Head of caudate nucleus (tissue), 42 donors: ENCODE data around the gene TMC5.

ENCODE experiments used
- DNase-seq, 42 donors: peaks; one replicate each; pipeline versions ENCODE4 v3.0.0 to v3.0.0-alpha.2; 2020 to 2021; ENCODE audit warnings: mixed read lengths in 7 of 42
- intact Hi-C: fragments of 100-400 bp; cut with DNase I; formaldehyde crosslinking; loops from one replicate; pipeline ENCODE4 v1.15.0; 2022

Gene TMC5

GRCh38 chr16:19439483-19439882 is 21.8 kb downstream of the TMC5 start:
- no peak for DNase-seq
- intact Hi-C loops, result no loop called here

- intact Hi-C loops, result no loop called here
- no peak for DNase-seq
These were observed 26.0 kb downstream of the TMC5 start for GRCh38 chr16:19443659-19444058.

DNA sequence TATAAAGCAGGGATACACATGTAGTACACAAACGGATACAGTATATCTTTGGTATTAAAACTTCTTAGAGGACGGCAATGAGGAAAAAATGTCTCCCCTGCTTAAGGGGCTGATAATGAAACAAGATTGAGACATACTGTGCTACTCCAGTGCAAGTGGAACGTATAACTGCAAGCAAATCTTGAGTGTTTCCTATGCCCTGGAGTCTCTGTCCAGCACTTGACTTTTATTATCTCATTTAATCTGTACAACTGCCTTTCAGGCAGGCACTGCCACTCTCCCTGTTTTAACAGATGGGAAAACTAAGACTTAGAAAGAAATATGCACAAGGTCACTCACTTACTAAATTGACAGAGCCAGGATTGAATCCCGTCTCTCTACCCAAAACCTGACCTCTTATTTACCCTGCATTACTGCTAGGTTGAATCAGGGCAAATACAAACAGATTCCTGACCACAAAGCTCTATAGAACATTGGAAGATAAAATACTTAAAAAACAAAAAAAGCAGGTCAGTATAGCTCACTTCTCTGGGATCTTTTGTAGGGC is 28.7 kb downstream of the TMC5 start:
- DNase-seq, result no peak
- intact Hi-C loops, result no loop called here

- intact Hi-C loops, result no loop called here
- no peak for DNase-seq
These were observed 29.2 kb downstream of the TMC5 start for GRCh38 chr16:19446886-19447285.

DNA sequence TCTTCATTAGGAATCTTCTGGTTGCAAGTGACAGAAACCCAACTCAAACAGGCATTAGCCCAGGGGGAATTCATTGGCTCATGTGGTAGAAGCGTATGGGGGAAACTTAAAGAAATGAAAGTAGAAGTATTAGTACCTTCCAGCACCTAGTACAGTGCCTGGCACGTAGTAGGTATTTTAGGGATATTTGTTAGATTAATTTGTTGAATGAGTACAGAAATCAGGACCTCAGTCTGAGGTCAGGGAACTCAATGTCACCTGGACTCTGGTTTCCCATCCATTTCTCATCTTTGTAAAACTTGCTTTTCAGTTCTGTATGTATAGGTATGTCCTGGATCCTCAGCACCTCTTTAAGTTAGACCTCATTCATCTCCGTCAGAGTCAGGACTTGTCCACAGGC is 32.5 kb downstream of the TMC5 start:
- intact Hi-C loops, result no loop called here
- DNase-seq, result no peak

DNA sequence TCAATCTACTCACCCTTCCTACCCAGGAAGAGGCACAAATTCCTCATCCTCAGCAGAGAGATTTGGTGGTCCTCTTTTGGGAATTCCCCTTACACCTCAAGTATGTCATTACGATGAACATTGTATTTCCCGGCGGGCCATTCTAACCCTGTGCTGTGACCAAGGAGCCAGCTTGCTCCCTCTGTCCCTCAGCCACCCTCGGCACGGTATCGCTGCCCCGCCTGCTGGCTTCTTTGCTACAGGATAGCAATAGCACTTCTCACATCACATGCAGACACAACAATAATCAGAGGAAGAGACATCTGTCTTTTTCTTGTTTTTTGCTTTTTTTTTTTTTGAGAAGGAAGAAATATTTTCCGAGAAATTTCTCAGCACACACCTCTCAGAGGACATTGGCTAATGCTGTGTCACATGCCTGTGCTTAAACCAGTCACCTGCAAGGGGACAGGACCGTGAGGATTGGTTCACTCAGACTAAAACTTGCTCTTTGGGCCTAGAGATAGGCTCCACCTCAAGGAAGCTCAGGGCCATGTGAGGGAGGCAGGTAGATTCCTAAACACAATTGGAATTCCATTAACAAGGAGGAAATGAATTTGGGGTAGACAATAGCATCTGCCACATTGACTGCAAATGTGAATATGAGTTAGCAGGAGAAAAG is 41.2 kb downstream of the TMC5 start:
- no peak for DNase-seq
- intact Hi-C loops, result no loop called here

GRCh38 chr16:19460397-19460796 is 42.7 kb downstream of the TMC5 start:
- DNase-seq, result no peak
- intact Hi-C loops, result no loop called here

- DNase-seq, result no peak
These were observed 46.0 kb downstream of the TMC5 start for GRCh38 chr16:19463468-19464315.

DNA sequence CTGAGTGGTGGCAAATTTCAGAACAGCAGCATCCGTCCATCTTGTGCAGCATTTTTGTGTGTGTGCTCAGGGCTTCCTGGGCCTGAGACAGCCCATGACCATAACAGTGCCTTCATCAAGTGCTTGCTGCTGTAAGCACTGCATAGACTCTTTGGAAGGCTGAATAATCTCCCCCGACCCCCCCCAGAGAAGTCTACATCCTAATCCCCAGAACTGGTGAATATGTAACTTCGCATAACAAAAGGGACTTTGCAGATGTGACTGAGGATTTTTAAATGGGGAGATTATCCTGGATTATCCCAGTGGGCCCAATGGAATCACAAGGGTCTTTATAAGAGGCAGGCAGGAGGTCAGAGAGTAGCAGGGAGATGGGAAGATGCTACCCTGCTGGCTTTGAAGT is 50.6 kb downstream of the TMC5 start:
- intact Hi-C loops, result no loop called here

More at GRCh38 chr16:19463468-19464315, 46.0 kb downstream of the TMC5 start:
- intact Hi-C loops, result no loop called here

DNA sequence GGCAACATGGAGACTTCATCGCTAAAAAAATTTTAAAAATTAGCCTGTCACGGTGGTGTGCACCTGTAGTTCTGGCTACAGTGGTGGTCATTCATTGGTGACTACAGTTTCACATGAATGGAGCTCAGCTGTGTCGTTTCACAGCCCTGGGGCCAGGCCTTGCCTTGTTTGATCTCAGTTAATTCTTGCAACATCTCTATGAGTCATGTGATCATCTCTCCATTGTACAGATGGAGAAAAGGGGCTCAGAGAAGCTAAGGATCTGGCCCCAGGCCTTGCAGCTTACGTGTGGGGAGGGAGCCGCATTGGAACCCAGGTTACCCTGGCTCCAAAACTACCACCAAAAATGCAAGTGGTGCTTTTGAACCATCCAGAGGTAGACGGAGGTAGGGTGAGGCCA is 54.8 kb downstream of the TMC5 start:
- intact Hi-C loops, result no loop called here

More for the DNA sequence above, 50.6 kb downstream of the TMC5 start:
- no peak for DNase-seq

DNA sequence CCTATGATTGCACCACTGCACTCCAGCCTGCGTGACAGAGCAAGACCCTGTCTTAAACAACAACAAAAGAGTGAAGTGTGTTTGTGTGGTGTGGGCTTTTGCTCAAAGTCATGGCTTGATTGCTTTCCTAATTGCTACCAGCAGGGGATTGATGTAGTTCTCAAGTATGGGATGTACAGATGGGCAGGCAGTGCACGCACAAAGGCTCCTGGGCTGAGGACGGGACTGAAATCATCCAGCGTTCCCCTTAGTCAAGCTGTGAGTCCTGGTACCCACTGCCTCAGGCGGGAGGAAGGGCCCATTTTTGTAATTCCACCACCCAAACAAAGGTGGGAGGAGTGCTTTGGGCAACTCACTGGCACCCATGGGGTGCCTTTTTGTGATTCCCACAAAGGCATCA is 56.9 kb downstream of the TMC5 start:
- no peak for DNase-seq
- intact Hi-C loops, result no loop called here

More for the DNA sequence above, 54.8 kb downstream of the TMC5 start:
- DNase-seq, result no peak

DNA sequence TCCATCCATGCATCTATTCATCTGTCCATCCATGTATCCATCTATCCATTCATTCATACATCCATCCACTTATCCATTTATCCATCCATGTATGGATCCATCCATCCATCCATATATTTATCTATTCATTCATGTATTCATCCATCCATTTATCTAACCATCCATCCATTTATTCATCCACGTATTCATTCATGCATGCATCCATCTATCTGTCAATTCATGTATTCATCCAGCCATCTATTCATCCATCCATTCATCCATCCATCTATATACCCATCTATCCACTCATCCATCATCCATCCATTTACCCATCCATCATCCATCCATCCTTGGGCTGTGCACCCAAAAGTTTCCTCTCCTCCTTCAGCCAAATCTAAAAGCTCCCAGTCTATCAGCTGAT is 60.8 kb downstream of the TMC5 start:
- intact Hi-C loops, result no loop called here

DNA sequence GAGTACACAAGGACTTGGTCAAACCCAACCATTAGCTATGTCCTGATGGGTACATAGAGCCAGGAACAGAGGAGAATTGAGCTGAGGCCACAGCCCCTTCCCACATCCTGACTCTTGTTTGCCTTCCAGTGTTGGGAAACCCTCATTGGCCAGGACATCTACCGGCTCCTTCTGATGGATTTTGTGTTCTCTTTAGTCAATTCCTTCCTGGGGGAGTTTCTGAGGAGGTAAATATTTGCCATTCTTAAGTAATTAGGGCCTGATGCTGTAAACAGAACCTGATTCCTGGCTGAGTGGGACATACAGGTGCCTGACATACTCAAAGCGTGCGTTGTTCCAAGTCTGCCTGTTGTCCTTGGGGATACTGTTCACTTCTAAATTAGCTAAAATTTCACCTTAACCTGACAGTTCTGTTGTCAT is 61.6 kb downstream of the TMC5 start:
- intact Hi-C loops, result no loop called here
- no peak for DNase-seq

More for the DNA sequence above, 60.8 kb downstream of the TMC5 start:
- DNase-seq, result no peak

- DNase-seq, result no peak
- intact Hi-C loops, result no loop called here
These were observed 63.6 kb downstream of the TMC5 start for GRCh38 chr16:19481296-19481695.

DNA sequence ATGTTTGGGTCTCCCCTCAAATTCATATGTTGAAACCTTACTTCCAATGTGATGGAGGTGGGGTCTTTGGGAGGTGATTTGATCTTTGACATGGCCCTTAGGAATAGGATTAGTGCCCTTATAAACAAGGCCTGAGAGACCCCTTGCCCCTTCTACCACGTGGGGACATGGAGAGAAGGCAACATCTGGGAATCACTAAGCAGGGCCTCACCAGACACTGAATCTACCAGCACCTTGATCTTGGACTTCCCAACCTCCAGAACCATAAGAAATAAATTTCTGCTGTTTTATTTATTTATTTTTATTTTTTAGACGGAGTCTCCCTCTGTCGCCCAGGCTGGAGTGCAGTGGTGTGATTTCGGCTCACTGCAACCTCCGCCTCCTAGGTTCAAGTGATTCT is 64.1 kb downstream of the TMC5 start:
- no peak for DNase-seq
- intact Hi-C loops, result no loop called here

GRCh38 chr16:19482291-19482690 is 64.6 kb downstream of the TMC5 start:
- DNase-seq, result no peak
- intact Hi-C loops, result no loop called here

GRCh38 chr16:19484096-19484495 is 66.4 kb downstream of the TMC5 start:
- no peak for DNase-seq
- intact Hi-C loops, result no loop called here

DNA sequence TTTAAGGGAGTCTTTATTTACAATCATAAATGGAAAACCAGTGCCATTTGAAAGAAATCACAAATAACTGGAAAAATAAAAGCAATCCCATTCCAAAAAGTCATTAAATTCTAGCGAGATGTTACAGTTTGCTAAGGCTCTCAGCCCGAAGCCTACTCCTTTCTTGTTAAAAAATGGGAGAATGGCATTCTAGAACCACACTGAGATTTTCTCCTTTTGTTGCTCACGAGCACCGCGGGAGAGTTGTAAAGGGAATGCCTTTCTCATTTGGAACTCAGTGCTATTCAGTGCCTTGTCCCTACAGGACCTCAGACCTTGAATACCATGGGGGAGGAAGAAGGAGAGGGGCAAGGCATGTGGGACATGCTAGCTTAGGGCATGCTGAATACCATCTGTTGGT is 67.9 kb downstream of the TMC5 start:
- intact Hi-C loops, result no loop called here
- no peak for DNase-seq

DNA sequence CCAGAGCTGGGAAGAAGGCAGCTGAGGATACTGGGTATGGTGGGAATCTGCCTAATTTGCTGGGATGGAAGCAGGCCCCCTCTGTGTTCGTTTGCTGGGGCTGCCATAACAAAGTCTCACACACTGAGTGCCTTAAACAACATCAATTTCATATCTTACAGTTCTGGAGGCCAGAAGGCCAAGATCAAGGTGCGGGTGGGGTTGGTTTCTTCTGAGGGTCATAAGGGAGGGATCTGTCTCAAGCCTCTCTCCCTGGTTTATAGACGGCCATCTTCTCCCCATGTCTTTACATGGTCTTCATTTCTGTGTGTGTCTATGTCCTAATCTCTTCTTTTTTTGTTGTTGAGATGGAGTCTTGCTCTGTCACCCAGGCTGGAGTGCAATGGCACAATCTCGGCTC is 68.4 kb downstream of the TMC5 start:
- intact Hi-C loops, result no loop called here

DNA sequence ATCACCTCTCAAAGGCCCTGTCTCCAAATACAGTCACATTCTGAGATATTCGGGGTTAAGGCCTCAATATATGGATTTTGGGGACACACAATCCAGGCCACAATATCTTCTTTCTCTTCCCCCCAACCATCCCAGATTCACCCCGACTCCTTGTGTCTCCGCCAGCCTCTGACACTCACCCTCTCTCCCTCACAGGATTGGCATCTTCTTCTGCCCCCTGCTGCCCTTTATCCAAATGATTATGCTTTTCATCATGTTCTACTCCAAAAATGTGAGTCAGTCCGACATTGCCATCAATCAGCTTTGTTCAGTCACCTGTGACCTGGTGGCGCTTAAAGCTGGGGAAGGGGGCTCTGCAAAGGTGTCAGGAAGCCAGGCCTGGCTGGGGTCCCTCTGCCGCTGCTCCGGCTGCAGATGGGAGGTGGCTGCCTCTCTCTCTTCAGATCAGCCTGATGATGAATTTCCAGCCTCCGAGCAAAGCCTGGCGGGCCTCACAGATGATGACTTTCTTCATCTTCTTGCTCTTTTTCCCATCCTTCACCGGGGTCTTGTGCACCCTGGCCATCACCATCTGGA is 69.2 kb downstream of the TMC5 start:
- DNase-seq, result no peak
- intact Hi-C loops, result no loop called here

More for the DNA sequence above, 68.4 kb downstream of the TMC5 start:
- DNase-seq, result no peak
